Activated CD8-positive, alpha-beta T cell treated with anti-CD3 and anti-CD28 coated beads for 36 hours (primary cell): ENCODE data around the gene SCNN1B. TPM values are rescaled to one million over a fixed set of nuclear protein-coding genes. Genes with fewer than 3 reads are reported as not detected.

Experiments used
- ATAC-seq: fragments of 200-7000 bp; cut with Tn5 transposase; one replicate; pipeline ENCODE4 v1.10.0; 2021; ENCODE audit warnings: mild to moderate bottlenecking, moderate library complexity
- CTCF ChIA-PET: fragments of 350-600 bp; sonication (Branson Sonifier 250); formaldehyde crosslinking; loops from one replicate; lab custom pipeline; 2021; ENCODE audit warnings: antibody characterized with exemption; lab: Charles Lee
- POLR2A ChIA-PET: fragments of 350-600 bp; sonication (Branson Sonifier 250); formaldehyde crosslinking; loops from one replicate; lab custom pipeline; 2021; ENCODE audit warnings: antibody characterized with exemption; lab: Charles Lee
- DNase-seq: peaks from one replicate; pipeline ENCODE4 v3.0.0-alpha.2; 2020
- H3K27ac Mint-ChIP-seq: one replicate; pipeline ENCODE4 v1.8.0; 2021; ENCODE audit warnings: mild to moderate bottlenecking, mixed read lengths
- H3K27me3 Mint-ChIP-seq: one replicate; pipeline ENCODE4 v1.8.0; 2021; ENCODE audit warnings: mixed read lengths
- H3K36me3 Mint-ChIP-seq: one replicate; pipeline ENCODE4 v1.8.0; 2021; ENCODE audit warnings: low read depth, mixed read lengths
- H3K4me1 Mint-ChIP-seq: one replicate; pipeline ENCODE4 v1.8.0; 2021; ENCODE audit warnings: low read depth, mixed read lengths
- H3K4me3 Mint-ChIP-seq: one replicate; pipeline ENCODE4 v1.8.0; 2021; ENCODE audit warnings: mild to moderate bottlenecking, moderate library complexity, mixed read lengths
- H3K9me3 Mint-ChIP-seq: one replicate; pipeline ENCODE4 v1.8.0; 2021; ENCODE audit warnings: mixed read lengths
- intact Hi-C: fragments of 100-400 bp; cut with micrococcal nuclease; formaldehyde crosslinking; loops from one replicate; pipeline ENCODE4 v1.10.0; 2022
- total RNA-seq, 2 experiments: library from RNA; stranded (reverse); gene quantifications; one replicate each; pipeline ENCODE4 v1.2.3, GENCODE V29; 2021
- TF ChIP-seq, protein P1 (sequence below): fragments of 200-600 bp; IDR thresholded peaks from one replicate; pipeline ENCODE4 v1.8.0; 2022; ENCODE audit warnings: antibody characterized with exemption, mild to moderate bottlenecking

SCNN1B gene
- total RNA-seq, 2 experiments from 2014 or later, result not detected

DNA sequence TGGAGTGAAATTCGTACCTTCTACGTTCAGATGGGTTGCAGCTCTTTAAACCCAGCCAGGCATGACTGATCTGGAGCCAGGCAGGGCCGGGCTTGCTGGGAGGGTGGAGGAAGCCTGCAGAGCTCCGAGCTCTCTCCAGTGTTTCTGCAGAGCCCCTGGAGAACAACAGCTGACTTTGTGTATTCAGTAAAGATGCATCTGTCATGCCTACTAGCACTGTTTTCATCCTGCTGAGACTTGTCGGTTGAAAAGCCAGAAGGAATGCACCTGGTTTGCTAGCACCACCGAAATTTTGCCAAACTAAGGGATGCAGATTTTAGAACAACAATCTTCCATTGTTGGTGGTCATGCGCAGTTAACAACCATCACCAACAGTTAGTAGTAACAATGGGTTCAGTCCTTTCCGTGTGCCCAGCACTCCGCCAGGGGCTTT is 22.4 kb upstream of the SCNN1B start:
- Mint-ChIP-seq H3K36me3 (no peaks in the 10 kb centered on the region), H3K9me3 (no peaks in the 10 kb centered on the region), H3K4me1 (no peaks in the 10 kb centered on the region), H3K27ac (no peak overlapping the region), H3K27me3 (peaks cover 22% of the 10 kb centered on the region), H3K4me3 (no peak overlapping the region)
- TF ChIP-seq, protein P1, sequence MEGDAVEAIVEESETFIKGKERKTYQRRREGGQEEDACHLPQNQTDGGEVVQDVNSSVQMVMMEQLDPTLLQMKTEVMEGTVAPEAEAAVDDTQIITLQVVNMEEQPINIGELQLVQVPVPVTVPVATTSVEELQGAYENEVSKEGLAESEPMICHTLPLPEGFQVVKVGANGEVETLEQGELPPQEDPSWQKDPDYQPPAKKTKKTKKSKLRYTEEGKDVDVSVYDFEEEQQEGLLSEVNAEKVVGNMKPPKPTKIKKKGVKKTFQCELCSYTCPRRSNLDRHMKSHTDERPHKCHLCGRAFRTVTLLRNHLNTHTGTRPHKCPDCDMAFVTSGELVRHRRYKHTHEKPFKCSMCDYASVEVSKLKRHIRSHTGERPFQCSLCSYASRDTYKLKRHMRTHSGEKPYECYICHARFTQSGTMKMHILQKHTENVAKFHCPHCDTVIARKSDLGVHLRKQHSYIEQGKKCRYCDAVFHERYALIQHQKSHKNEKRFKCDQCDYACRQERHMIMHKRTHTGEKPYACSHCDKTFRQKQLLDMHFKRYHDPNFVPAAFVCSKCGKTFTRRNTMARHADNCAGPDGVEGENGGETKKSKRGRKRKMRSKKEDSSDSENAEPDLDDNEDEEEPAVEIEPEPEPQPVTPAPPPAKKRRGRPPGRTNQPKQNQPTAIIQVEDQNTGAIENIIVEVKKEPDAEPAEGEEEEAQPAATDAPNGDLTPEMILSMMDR, result no peak
- ChIA-PET POLR2A (interaction anchor here (1.1 kb wide), 1 partner anchor 806 kb away, joined by 3 read pairs; no protein-coding TSS in a partner anchor), CTCF (no interaction called here)
- DNase-seq (no peak), ATAC-seq (no peak)
- intact Hi-C loops, result no loop called here

DNA sequence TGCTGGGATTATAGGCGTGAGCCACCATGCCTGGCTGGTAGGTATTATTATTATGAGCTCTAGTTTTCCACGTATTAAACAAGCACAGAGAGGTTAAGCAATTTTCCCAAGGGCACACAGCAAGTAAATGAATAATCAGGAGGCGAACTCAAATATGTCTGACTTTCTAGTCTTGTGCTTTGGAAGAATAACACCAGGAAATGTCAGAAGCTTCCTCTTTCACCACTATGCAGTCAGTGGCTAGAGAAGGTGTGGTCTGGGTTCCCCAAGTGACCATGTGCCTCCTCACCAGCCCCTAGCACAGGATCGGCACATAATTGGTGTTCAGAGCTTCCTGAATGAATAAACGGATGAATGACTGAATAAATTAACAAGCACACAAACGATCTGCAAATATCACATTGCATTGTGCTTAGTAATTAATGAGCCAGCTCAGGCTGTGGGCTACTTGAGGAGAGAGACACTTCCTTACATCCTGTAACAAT is 21.6 kb upstream of the SCNN1B start:
- ChIA-PET POLR2A (no interaction called here), CTCF (no interaction called here)
- TF ChIP-seq, protein P1, result no peak
- Mint-ChIP-seq H3K4me1 (no peaks in the 10 kb centered on the region), H3K4me3 (no peak overlapping the region), H3K9me3 (no peaks in the 10 kb centered on the region), H3K27me3 (peaks cover 18% of the 10 kb centered on the region), H3K27ac (no peak overlapping the region), H3K36me3 (no peaks in the 10 kb centered on the region)
- intact Hi-C loops, result no loop called here
- ATAC-seq, result no peak
- DNase-seq, result no peak

DNA sequence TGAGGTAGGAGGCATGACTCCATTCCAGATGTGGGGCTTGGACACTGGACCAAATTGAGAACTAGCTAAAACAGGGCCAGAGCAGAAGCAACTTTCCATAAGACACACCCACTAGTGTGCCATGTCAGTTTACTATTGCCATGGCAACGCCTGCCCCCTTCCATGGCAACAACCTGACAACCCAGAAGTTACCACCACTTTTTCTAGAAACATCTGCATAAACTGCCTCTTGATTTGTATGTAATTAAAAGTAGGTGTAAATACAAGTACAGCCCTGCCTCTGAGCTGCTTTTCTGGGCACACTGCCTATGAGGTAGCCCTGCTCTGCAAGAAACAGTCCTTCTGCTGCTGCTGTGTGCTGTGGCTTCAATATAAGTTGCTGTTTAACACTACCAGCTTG is 19.5 kb upstream of the SCNN1B start:
- Mint-ChIP-seq H3K4me3 (no peak overlapping the region), H3K9me3 (no peaks in the 10 kb centered on the region), H3K27me3 (peaks cover 12% of the 10 kb centered on the region), H3K4me1 (no peaks in the 10 kb centered on the region), H3K27ac (no peak overlapping the region), H3K36me3 (no peaks in the 10 kb centered on the region)
- TF ChIP-seq, protein P1, result no peak
- DNase-seq (no peak), ATAC-seq (no peak)
- intact Hi-C loops, result no loop called here
- ChIA-PET POLR2A (no interaction called here), CTCF (no interaction called here)

DNA sequence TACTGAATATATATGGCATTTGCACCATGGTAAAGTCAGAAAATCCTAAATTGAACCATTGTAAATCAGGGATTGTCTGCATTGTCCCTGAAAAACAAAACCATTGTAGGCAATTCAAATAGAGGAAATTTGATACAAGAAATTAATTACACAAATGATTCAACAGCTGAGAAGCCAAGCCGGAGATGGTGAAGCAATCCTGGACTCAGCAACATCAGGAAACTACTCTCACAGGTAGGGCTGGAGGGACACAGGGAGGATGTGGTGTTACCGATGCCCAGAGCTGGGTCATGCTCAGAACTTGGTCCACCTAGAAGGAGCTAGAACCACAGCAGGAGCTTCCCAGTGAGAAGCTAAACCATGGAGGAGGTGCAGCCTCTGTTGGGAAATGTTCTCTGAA is 18.5 kb upstream of the SCNN1B start:
- intact Hi-C loops, result no loop called here
- ChIA-PET CTCF (no interaction called here), POLR2A (no interaction called here)
- Mint-ChIP-seq H3K36me3 (no peaks in the 10 kb centered on the region), H3K4me1 (no peaks in the 10 kb centered on the region), H3K27ac (no peak overlapping the region), H3K9me3 (no peaks in the 10 kb centered on the region), H3K4me3 (no peak overlapping the region), H3K27me3 (peaks cover 7% of the 10 kb centered on the region)
- ATAC-seq (no peak), DNase-seq (no peak)
- TF ChIP-seq, protein P1, result no peak

DNA sequence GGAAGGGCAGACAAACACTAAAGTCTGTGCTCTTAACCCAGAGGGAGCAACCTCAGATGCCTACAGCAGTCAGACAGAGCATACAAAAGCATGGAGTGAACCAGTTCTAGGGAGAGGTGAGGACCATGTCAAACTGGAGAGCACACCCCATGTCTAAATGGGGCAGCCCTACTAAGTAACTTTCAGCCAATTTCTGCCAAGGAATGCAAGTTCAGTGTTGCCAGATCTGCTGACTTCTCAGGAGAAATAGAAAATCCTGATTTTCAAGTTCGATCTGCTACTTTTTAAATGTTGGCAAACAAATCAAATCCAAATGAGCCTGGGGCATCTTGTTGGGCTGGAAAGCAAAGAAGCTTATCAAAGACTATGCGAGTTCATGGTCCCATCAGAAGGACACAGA is 17.5 kb upstream of the SCNN1B start:
- no peak overlapping the region for H3K27ac Mint-ChIP-seq
- TF ChIP-seq, protein P1, result no peak
- ChIA-PET POLR2A (no interaction called here), CTCF (interaction anchor here (1.0 kb wide), 1 partner anchor 13 kb away, joined by 3 read pairs; no protein-coding TSS in a partner anchor)
- H3K9me3 Mint-ChIP-seq, result no peaks in the 10 kb centered on the region
- no peaks in the 10 kb centered on the region for H3K4me1 Mint-ChIP-seq
- H3K36me3 Mint-ChIP-seq, result no peaks in the 10 kb centered on the region
- intact Hi-C loops, result no loop called here
- peaks cover 4% of the 10 kb centered on the region for H3K27me3 Mint-ChIP-seq
- DNase-seq, result no peak
- H3K4me3 Mint-ChIP-seq, result no peak overlapping the region
- ATAC-seq, result no peak
